Measurements from ENCODE around the gene RARB.

DNA sequence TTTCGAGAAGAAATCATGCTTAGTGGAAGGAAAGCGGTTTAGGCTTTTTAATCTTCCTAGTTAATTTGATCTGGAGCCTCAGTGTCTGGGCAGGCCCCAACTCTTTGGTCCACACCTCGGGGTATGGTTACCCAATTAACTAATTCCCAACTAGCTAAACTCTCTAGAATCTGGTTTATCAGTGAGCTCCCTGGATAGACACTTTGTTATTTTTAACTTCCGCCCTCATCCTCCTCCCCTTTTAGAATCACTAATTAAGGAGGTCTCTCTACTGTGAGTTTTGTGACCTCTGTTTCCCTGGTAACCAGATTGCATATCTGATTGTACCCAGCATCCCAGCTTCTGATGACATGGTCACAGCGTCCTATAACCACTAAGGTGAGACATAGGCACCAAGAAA is 112.2 kb downstream of the RARB start:
- TF ChIP-seq POLR2A (IDR thresholded peaks at IDR 0.05) = no peak
- no peak for TF ChIP-seq EP300 (IDR thresholded peaks at IDR 0.05)
- TF ChIP-seq, protein P1, sequence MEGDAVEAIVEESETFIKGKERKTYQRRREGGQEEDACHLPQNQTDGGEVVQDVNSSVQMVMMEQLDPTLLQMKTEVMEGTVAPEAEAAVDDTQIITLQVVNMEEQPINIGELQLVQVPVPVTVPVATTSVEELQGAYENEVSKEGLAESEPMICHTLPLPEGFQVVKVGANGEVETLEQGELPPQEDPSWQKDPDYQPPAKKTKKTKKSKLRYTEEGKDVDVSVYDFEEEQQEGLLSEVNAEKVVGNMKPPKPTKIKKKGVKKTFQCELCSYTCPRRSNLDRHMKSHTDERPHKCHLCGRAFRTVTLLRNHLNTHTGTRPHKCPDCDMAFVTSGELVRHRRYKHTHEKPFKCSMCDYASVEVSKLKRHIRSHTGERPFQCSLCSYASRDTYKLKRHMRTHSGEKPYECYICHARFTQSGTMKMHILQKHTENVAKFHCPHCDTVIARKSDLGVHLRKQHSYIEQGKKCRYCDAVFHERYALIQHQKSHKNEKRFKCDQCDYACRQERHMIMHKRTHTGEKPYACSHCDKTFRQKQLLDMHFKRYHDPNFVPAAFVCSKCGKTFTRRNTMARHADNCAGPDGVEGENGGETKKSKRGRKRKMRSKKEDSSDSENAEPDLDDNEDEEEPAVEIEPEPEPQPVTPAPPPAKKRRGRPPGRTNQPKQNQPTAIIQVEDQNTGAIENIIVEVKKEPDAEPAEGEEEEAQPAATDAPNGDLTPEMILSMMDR (IDR thresholded peaks at IDR 0.05) = no peak
